ENCODE results near the gene CBX6. TPM values are rescaled to one million over a fixed set of nuclear protein-coding genes. Genes with fewer than 3 reads are reported as not detected.

The CBX6 gene
- total RNA-seq, 1 experiment from 2014 or later = 55.9 TPM

GRCh38 chr22:38834991-38835390, 37.0 kb downstream of the CBX6 start:
- H3K27me3 ChIP-seq (replicated peaks; ENCODE audit: control insufficient read depth, insufficient read depth, low read length) = no peaks in the 10 kb centered on the region
- intact Hi-C loops (cut with micrococcal nuclease; ENCODE audit: unreplicated experiment) = no loop called here
- no peak overlapping the region for H3K4me3 Mint-ChIP-seq (ENCODE audit: unreplicated experiment)
- H3K27ac Mint-ChIP-seq (ENCODE audit: unreplicated experiment) = no peak overlapping the region
- H3K27me3 Mint-ChIP-seq (ENCODE audit: insufficient read depth, unreplicated experiment) = peaks cover under 1% of the 10 kb centered on the region
- POLR2A ChIA-PET = no interaction called here
- no peaks in the 10 kb centered on the region for H3K9me3 Mint-ChIP-seq (ENCODE audit: unreplicated experiment)
- BruUV-seq (replicated peaks) = no TSS peak
- no peaks in the 10 kb centered on the region for H3K9me3 ChIP-seq
- no peaks in the 10 kb centered on the region for H3K4me1 Mint-ChIP-seq (ENCODE audit: low read depth, unreplicated experiment)
- CTCF ChIA-PET = interaction anchor here (0.6 kb wide), 1 partner anchor 66 kb away, joined by 3 read pairs; no protein-coding TSS in a partner anchor
- no peak for TF ChIP-seq CTCF (IDR thresholded peaks at IDR 0.05; ENCODE audit: insufficient read depth in 1 of 2, low read depth in 1 of 2, low read length in 1 of 2, severe bottlenecking in 1 of 2, unreplicated experiment in 1 of 2)
- DNase-seq = no peak
- H3K36me3 ChIP-seq (ENCODE audit: control insufficient read depth, insufficient read depth, low read length) = no peaks in the 10 kb centered on the region
- no peaks in the 10 kb centered on the region for H3K4me1 ChIP-seq
- H3K4me3 ChIP-seq (ENCODE audit: low read depth, low read length) = no peak overlapping the region
- H3K36me3 Mint-ChIP-seq (ENCODE audit: insufficient read depth, unreplicated experiment) = peaks cover 6% of the 10 kb centered on the region

- Mint-ChIP-seq H3K36me3 (ENCODE audit: insufficient read depth, unreplicated experiment) (peaks cover 6% of the 10 kb centered on the region), H3K27me3 (ENCODE audit: insufficient read depth, unreplicated experiment) (no peaks in the 10 kb centered on the region), H3K4me3 (ENCODE audit: unreplicated experiment) (no peak overlapping the region), H3K9me3 (ENCODE audit: unreplicated experiment) (no peaks in the 10 kb centered on the region), H3K4me1 (ENCODE audit: low read depth, unreplicated experiment) (no peaks in the 10 kb centered on the region), H3K27ac (ENCODE audit: unreplicated experiment) (no peak overlapping the region)
- CTCF ChIA-PET = no interaction called here
- POLR2A ChIA-PET = no interaction called here
- BruUV-seq (replicated peaks) = no TSS peak
- Histone ChIP-seq H3K27me3 (replicated peaks; ENCODE audit: control insufficient read depth, insufficient read depth, low read length) (no peaks in the 10 kb centered on the region), H3K4me3 (ENCODE audit: low read depth, low read length) (no peak overlapping the region), H3K9me3 (no peaks in the 10 kb centered on the region), H3K36me3 (ENCODE audit: control insufficient read depth, insufficient read depth, low read length) (no peaks in the 10 kb centered on the region), H3K4me1 (no peaks in the 10 kb centered on the region)
- TF ChIP-seq CTCF (IDR thresholded peaks at IDR 0.05; ENCODE audit: insufficient read depth in 1 of 2, low read depth in 1 of 2, low read length in 1 of 2, severe bottlenecking in 1 of 2, unreplicated experiment in 1 of 2) = no peak
- DNase-seq = no peak
- intact Hi-C loops (cut with micrococcal nuclease; ENCODE audit: unreplicated experiment) = no loop called here
These were observed 37.6 kb downstream of the CBX6 start for GRCh38 chr22:38834215-38834953.

GRCh38 chr22:38833061-38833460, 39.0 kb downstream of the CBX6 start:
- H3K9me3 ChIP-seq = no peaks in the 10 kb centered on the region
- Mint-ChIP-seq H3K27ac (ENCODE audit: unreplicated experiment) (no peak overlapping the region), H3K36me3 (ENCODE audit: insufficient read depth, unreplicated experiment) (peaks cover 6% of the 10 kb centered on the region), H3K27me3 (ENCODE audit: insufficient read depth, unreplicated experiment) (no peaks in the 10 kb centered on the region), H3K4me3 (ENCODE audit: unreplicated experiment) (no peak overlapping the region), H3K4me1 (ENCODE audit: low read depth, unreplicated experiment) (no peaks in the 10 kb centered on the region), H3K9me3 (ENCODE audit: unreplicated experiment) (no peaks in the 10 kb centered on the region)
- TF ChIP-seq CTCF (IDR thresholded peaks at IDR 0.05; ENCODE audit: insufficient read depth in 1 of 2, low read depth in 1 of 2, low read length in 1 of 2, severe bottlenecking in 1 of 2, unreplicated experiment in 1 of 2) = no peak
- no peak overlapping the region for H3K4me3 ChIP-seq (ENCODE audit: low read depth, low read length)
- DNase-seq = peak in 1 of 2 experiments; percentile 15
- H3K36me3 ChIP-seq (ENCODE audit: control insufficient read depth, insufficient read depth, low read length) = no peaks in the 10 kb centered on the region
- BruUV-seq (replicated peaks) = no TSS peak
- H3K4me1 ChIP-seq = no peaks in the 10 kb centered on the region
- intact Hi-C loops (cut with micrococcal nuclease; ENCODE audit: unreplicated experiment) = no loop called here
- H3K27me3 ChIP-seq (replicated peaks; ENCODE audit: control insufficient read depth, insufficient read depth, low read length) = no peaks in the 10 kb centered on the region
- ChIA-PET POLR2A (no interaction called here), CTCF (no interaction called here)
